HEK293 (cell line): Measurements from ENCODE around the gene GALNT4.

Experiments
- CTCF ChIA-PET: fragments of 350-600 bp; formaldehyde crosslinking; extraction: SDS; loops from one replicate; lab custom pipeline; 2021; ENCODE audit warnings: antibody characterized with exemption; lab: Yijun Ruan, JAX
- POLR2A ChIA-PET: fragments of 300-600 bp; formaldehyde crosslinking; extraction: SDS; loops from one replicate; lab custom pipeline; 2020; ENCODE audit warnings: antibody characterized with exemption, inconsistent platforms; lab: Yijun Ruan, JAX
- H3K27ac ChIP-seq: fragments of 200-500 bp; sonication (Bioruptor generic); 2 replicates; pipeline ENCODE4 v1.5.1; 2014; ENCODE audit warnings: low read depth, low read length, control low read depth, inconsistent platforms; ENCODE audit errors: extremely low read depth
- H3K36me3 ChIP-seq, 2 experiments: fragments of 200-500 bp in 1 of 2; sonication (Bioruptor generic) in 1 of 2; 1 replicate in 1 of 2; 2 replicates in 1 of 2; pipeline ENCODE4 v1.5.1; 2014 to 2017; ENCODE audit warnings: inconsistent platforms in 2 of 2, low read length in 2 of 2; ENCODE audit not compliant: control insufficient read depth in 2 of 2, insufficient read depth in 1 of 2
- H3K4me1 ChIP-seq: fragments of 200-500 bp; sonication (Bioruptor generic); 2 replicates; pipeline ENCODE4 v1.5.1; 2014; ENCODE audit warnings: mild to moderate bottlenecking, low read length, inconsistent platforms; ENCODE audit not compliant: control insufficient read depth, insufficient read depth
- H3K4me3 ChIP-seq: 2 replicates; pipeline ENCODE4 v1.5.1; 2011; ENCODE audit warnings: low read depth, mild to moderate bottlenecking, control low read depth, low read length, moderate library complexity
- H3K9me3 ChIP-seq: fragments of 200-500 bp; sonication (Bioruptor generic); 2 replicates; pipeline ENCODE4 v1.5.1; 2014; ENCODE audit warnings: low read depth, low read length, inconsistent platforms; ENCODE audit not compliant: control insufficient read depth, insufficient read depth
- BCL11B ChIP-seq: fragments of 450-650 bp; formaldehyde crosslinking; IDR thresholded peaks from 2 replicates; pipeline ENCODE4 v1.5.1; 2016; ENCODE audit warnings: low read depth, missing biosample characterization, missing genetic modification characterization
- KLF10 ChIP-seq: fragments of 450-650 bp; IDR thresholded peaks from 2 replicates; pipeline ENCODE4 v1.5.1; 2018; ENCODE audit warnings: missing biosample characterization, mild to moderate bottlenecking, missing genetic modification characterization
- PRDM6 ChIP-seq: fragments of 450-650 bp; formaldehyde crosslinking; IDR thresholded peaks from 2 replicates; pipeline ENCODE4 v1.5.1; 2017; ENCODE audit warnings: missing biosample characterization, missing genetic modification characterization
- REPIN1 ChIP-seq: fragments of 450-650 bp; formaldehyde crosslinking; IDR thresholded peaks from 2 replicates; pipeline ENCODE4 v1.5.1; 2017; ENCODE audit warnings: missing biosample characterization, missing genetic modification characterization, low read depth
- ZBTB11 ChIP-seq: fragments of 450-650 bp; formaldehyde crosslinking; conservative IDR thresholded peaks from 2 replicates; pipeline ENCODE4 v1.5.1; 2016; ENCODE audit warnings: low read depth, missing biosample characterization, missing genetic modification characterization
- ZNF16 ChIP-seq: fragments of 450-650 bp; formaldehyde crosslinking; IDR thresholded peaks from 2 replicates; pipeline ENCODE4 v1.5.1; 2016; ENCODE audit warnings: low read depth, missing biosample characterization, missing genetic modification characterization
- ZNF26 ChIP-seq: fragments of 450-650 bp; formaldehyde crosslinking; IDR thresholded peaks from 2 replicates; pipeline ENCODE4 v1.5.1; 2016; ENCODE audit warnings: missing biosample characterization, missing genetic modification characterization
- ZNF266 ChIP-seq: fragments of 450-650 bp; formaldehyde crosslinking; IDR thresholded peaks from 2 replicates; pipeline ENCODE4 v1.5.1; 2016; ENCODE audit warnings: missing biosample characterization, missing genetic modification characterization, low read depth
- ZNF558 ChIP-seq: fragments of 450-650 bp; formaldehyde crosslinking; IDR thresholded peaks from 2 replicates; pipeline ENCODE4 v1.5.1; 2016; ENCODE audit warnings: missing biosample characterization, missing genetic modification characterization
- ZNF560 ChIP-seq: fragments of 450-650 bp; formaldehyde crosslinking; IDR thresholded peaks from 2 replicates; pipeline ENCODE4 v1.5.1; 2017; ENCODE audit warnings: missing biosample characterization, missing genetic modification characterization, borderline replicate concordance
- ZNF623 ChIP-seq: fragments of 450-650 bp; formaldehyde crosslinking; IDR thresholded peaks from 2 replicates; pipeline ENCODE4 v1.5.1; 2016; ENCODE audit warnings: missing biosample characterization, missing genetic modification characterization
- ZNF645 ChIP-seq: fragments of 450-650 bp; formaldehyde crosslinking; IDR thresholded peaks from 2 replicates; pipeline ENCODE4; 2016; ENCODE audit warnings: missing biosample characterization, missing genetic modification characterization
- ZNF654 ChIP-seq: fragments of 450-650 bp; formaldehyde crosslinking; IDR thresholded peaks from 2 replicates; pipeline ENCODE4 v1.5.1; 2016; ENCODE audit warnings: low read depth, missing biosample characterization, missing genetic modification characterization
- ZNF658 ChIP-seq: fragments of 450-650 bp; formaldehyde crosslinking; IDR thresholded peaks from 2 replicates; pipeline ENCODE4; 2016; ENCODE audit warnings: missing biosample characterization, missing genetic modification characterization
- ZNF677 ChIP-seq: fragments of 450-650 bp; IDR thresholded peaks from 2 replicates; pipeline ENCODE4 v1.5.0; 2018; ENCODE audit warnings: missing biosample characterization, mild to moderate bottlenecking, missing genetic modification characterization, moderate library complexity
- ZNF707 ChIP-seq: fragments of 450-650 bp; formaldehyde crosslinking; IDR thresholded peaks from 2 replicates; pipeline ENCODE4 v1.5.1; 2016; ENCODE audit warnings: missing biosample characterization, missing genetic modification characterization
- ZNF768 ChIP-seq: fragments of 450-650 bp; formaldehyde crosslinking; IDR thresholded peaks from 2 replicates; pipeline ENCODE4 v1.5.1; 2018; ENCODE audit warnings: missing biosample characterization, mild to moderate bottlenecking, missing genetic modification characterization

Gene GALNT4

GRCh38 chr12:89476232-89476631, 48.4 kb downstream of the GALNT4 start:
- Histone ChIP-seq H3K4me1 (no peaks in the 10 kb centered on the region), H3K27ac (no peak overlapping the region), H3K4me3 (no peak overlapping the region), H3K36me3 (no peaks in the 10 kb centered on the region; a peak in 1 of 3 replicates), H3K9me3 (no peaks in the 10 kb centered on the region)
- ChIA-PET CTCF (no interaction called here), POLR2A (no interaction called here)
- TF ChIP-seq ZNF654, result no peak
- TF ChIP-seq ZNF623 (tag by site-specific recombination), result no peak
- no peak for TF ChIP-seq ZNF768 (tag by site-specific recombination)
- TF ChIP-seq ZNF266 (tag by site-specific recombination), result no peak
- TF ChIP-seq PRDM6, result no peak
- no peak for TF ChIP-seq ZNF645 (tag by site-specific recombination)
- TF ChIP-seq ZNF558 (tag by site-specific recombination), result no peak
- TF ChIP-seq REPIN1 (tag by site-specific recombination), result no peak
- TF ChIP-seq ZNF677 (tag by site-specific recombination), result no peak
- no peak for TF ChIP-seq ZBTB11 (tag by site-specific recombination)
- TF ChIP-seq ZNF560 (tag by site-specific recombination), result no peak
- TF ChIP-seq ZNF707 (tag by site-specific recombination), result no peak
- no peak for TF ChIP-seq ZNF16 (tag by site-specific recombination)
- no peak for TF ChIP-seq KLF10
- TF ChIP-seq BCL11B, result no peak
- TF ChIP-seq ZNF658, result no peak
- TF ChIP-seq, all 188 proteins: peak for 0

GRCh38 chr12:89475203-89475990, 49.2 kb downstream of the GALNT4 start:
- H3K36me3 ChIP-seq, result no peaks in the 10 kb centered on the region; a peak in 1 of 3 replicates
- no peak overlapping the region for H3K27ac ChIP-seq
- TF ChIP-seq ZNF26, result no peak
- ChIA-PET POLR2A (no interaction called here), CTCF (interaction anchor here (1.0 kb wide), 1 partner anchor 50 kb away, joined by 3 read pairs; no protein-coding TSS in a partner anchor)
- no peaks in the 10 kb centered on the region for H3K9me3 ChIP-seq
- H3K4me3 ChIP-seq, result no peak overlapping the region
- H3K4me1 ChIP-seq, result no peaks in the 10 kb centered on the region
